Adipose tissue (tissue), 3 donors: Measurements from ENCODE around the gene VIPR1. TPM values are rescaled to one million over a fixed set of nuclear protein-coding genes. Genes with fewer than 3 reads are reported as not detected.

Experiments
- H3K27ac ChIP-seq: one replicate; pipeline ENCODE4 v1.5.1; 2013; ENCODE audit warnings: low read depth, low read length
- WGBS, 3 donors: extraction: QIAGEN DNeasy Blood & Tissue Kit; methylation state at CpG; one replicate each; pipeline ENCODE4 v1.1.7; 2013; 5-methylcytosine and 5-hydroxymethylcytosine counted together
- polyA plus RNA-seq, 3 donors: library from polyadenylated mRNA; stranded (reverse); fragments of 200-250 nt; gene quantifications; one replicate each; pipeline ENCODE4 v1.2.3, GENCODE V29; 2013
- donor health status: healthy with polysubstance abuse.
- donor health status: Bipolar disorder and iron deficiency.
- donor health status: healthy.

VIPR1 gene
- polyA plus RNA-seq, 3 donors, result 1.6 to 12.6 (median 6.9) TPM

GRCh38 chr3:42491881-42492507, 10.4 kb upstream of the VIPR1 start:
- WGBS, 3 donors, result 59 to 79% (median 66%) methylated on average over 3 of the region's 3 CpGs
- no peak overlapping the region for H3K27ac ChIP-seq

DNA sequence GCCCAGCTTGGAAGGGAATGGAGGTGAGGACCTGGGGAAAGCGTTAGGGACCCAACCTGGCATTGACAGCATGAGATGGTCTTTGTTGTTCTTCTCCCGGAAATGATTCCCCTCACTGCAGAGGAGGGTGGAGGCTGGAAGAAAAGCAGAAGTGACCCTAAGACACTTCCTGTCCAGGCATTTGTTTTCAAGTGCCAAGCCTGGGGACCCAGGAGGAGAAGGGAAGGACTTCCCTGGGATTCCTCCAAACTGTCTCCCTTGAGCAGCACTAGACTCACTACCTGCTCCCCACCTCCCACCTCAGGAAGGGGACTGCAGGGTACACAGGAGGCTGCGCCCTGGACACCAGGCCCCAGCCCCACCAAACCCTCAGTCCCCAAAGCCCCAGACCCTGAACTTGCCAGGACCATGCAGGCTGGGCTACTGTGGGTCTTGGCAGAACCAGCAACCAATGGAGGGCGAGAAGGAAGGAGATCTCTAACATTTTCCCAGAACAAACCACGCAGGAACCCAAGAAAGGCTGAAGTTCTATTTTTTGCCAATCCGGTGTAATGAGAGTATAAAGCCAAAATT, 9.8 kb upstream of the VIPR1 start:
- no peak overlapping the region for H3K27ac ChIP-seq
- 57 to 88% (median 67%) methylated on average over 6 of the region's 6 CpGs for whole genome bisulfite sequencing, 3 donors

- 88 to 90% (median 88%) methylated on average over 7 of the region's 7 CpGs for WGBS, 3 donors
- no peak overlapping the region for H3K27ac ChIP-seq
These were observed 9.2 kb upstream of the VIPR1 start for GRCh38 chr3:42493126-42493797.

GRCh38 chr3:42493798-42494151, 8.7 kb upstream of the VIPR1 start:
- H3K27ac ChIP-seq, result no peak overlapping the region
- 88 to 92% (median 92%) methylated on average over 3 of the region's 3 CpGs for WGBS, 3 donors

DNA sequence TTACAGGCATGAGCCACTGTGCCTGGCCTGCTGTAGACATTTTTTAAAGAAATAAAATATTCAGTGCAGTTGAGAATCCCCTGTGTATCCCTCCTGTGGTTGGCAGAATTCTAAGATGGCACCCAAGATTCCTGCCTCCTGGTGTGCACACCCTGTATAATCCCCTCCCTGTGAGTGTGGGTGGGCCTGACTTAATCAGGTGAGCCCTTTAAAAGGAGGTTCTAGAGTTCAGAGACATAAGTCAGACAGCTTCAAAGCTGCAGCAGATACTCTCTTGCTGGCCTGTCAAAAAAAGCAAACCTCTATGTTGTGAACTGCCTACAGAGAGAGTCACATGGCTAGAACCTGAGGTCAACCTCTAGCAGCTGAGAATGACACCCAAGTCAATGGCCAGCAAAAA, 7.0 kb upstream of the VIPR1 start:
- no peak overlapping the region for H3K27ac ChIP-seq

GRCh38 chr3:42497009-42497731, 5.3 kb upstream of the VIPR1 start:
- H3K27ac ChIP-seq, result no peak overlapping the region
- WGBS, 3 donors, result 58 to 72% (median 58%) methylated on average over 13 of the region's 13 CpGs

DNA sequence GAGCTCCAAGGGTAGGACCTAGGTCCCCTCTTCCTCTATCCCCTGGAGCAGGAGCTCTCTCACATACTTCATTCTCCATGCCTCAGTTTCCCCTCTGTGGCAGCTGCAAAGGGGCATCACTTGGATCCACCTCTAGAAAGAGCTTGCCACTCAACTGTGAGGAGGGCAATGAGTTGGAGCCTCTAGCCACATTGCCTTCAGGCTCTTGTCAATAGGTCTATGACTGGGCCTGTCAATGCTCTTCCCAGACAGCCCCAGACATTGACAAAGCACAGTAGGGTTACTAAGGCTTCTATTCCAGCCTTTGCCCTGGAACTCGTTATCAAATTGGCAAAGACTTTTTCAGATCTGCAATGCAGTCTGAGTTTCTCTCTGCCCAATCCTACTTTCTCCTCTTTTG, 4.4 kb upstream of the VIPR1 start:
- H3K27ac ChIP-seq, result no peak overlapping the region
- WGBS, 3 donors, result 50 to 79% (median 75%) methylated on average over 1 of the region's 1 CpG

- 89 to 90% (median 89%) methylated on average over 13 of the region's 13 CpGs for WGBS, 3 donors
- no peak overlapping the region for H3K27ac ChIP-seq
These were observed 3.5 kb upstream of the VIPR1 start for GRCh38 chr3:42498791-42499477.

GRCh38 chr3:42499478-42499871, 3.0 kb upstream of the VIPR1 start:
- 64 to 100% (median 90%) methylated on average over 3 of the region's 3 CpGs for WGBS, 3 donors
- H3K27ac ChIP-seq, result no peak overlapping the region

- WGBS, 3 donors, result 54 to 74% (median 68%) methylated on average over 2 of the region's 2 CpGs
These were observed 2.4 kb upstream of the VIPR1 start for GRCh38 chr3:42500091-42500490.

GRCh38 chr3:42500909-42501308, 1.5 kb upstream of the VIPR1 start:
- no peak overlapping the region for H3K27ac ChIP-seq
- whole genome bisulfite sequencing, 3 donors, result 8 to 42% (median 36%) methylated on average over 2 to 4 of the region's 4 CpGs

More at GRCh38 chr3:42500091-42500490, 2.4 kb upstream of the VIPR1 start:
- H3K27ac ChIP-seq, result no peak overlapping the region

- H3K27ac ChIP-seq, result no peak overlapping the region
- WGBS, 3 donors, result 6 to 8% (median 6%) methylated on average over 27 of the region's 27 CpGs
These were observed 1.1 kb upstream of the VIPR1 start for GRCh38 chr3:42501321-42501680.

GRCh38 chr3:42501681-42502428, 588 bp upstream of the VIPR1 start:
- 1% methylated on average over 46 of the region's 46 CpGs for WGBS, 3 donors
- H3K27ac ChIP-seq, result no peak overlapping the region

GRCh38 chr3:42503251-42503924, 945 bp downstream of the VIPR1 start:
- no peak overlapping the region for H3K27ac ChIP-seq

DNA sequence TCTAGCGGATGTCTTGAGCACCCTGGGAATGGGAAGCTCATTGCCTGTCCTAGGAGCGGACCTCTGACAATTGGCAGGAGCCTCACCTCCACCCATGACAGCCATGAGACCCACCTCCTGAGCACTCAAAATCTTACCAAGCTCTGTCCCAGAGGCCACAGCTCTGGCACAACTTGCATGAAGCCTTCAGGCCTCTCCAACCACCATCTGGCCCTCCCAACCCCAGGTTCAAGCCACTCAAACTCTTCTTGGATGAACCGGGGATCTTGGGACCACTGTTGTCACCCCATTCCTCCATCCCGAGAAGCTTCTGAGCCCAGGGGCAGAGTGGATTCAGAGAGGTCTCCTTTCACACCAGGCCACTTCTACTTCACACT, 1.5 kb downstream of the VIPR1 start:
- H3K27ac ChIP-seq, result no peak overlapping the region
- 79 to 92% (median 84%) methylated on average over 4 of the region's 4 CpGs for whole genome bisulfite sequencing, 3 donors

More at GRCh38 chr3:42503251-42503924, 945 bp downstream of the VIPR1 start:
- 59 to 89% (median 68%) methylated on average over 4 of the region's 4 CpGs for WGBS, 3 donors

- WGBS, 3 donors, result 74 to 81% (median 80%) methylated on average over 10 of the region's 10 CpGs
- no peak overlapping the region for H3K27ac ChIP-seq
These were observed 2.1 kb downstream of the VIPR1 start for GRCh38 chr3:42504334-42505127.
